K562 (cell line): ENCODE results near the gene CACNB2.

Source experiments
- ATF2 ChIP-seq: sonication (generic); formaldehyde crosslinking; IDR thresholded peaks from 2 replicates; pipeline ENCODE4 v1.8.1; 2022; ENCODE audit warnings: missing genetic modification reagents
- CBFA2T2 ChIP-seq: fragments of 450-650 bp; conservative IDR thresholded peaks from 2 replicates; pipeline ENCODE4 v1.6.1; 2017; ENCODE audit warnings: mild to moderate bottlenecking
- MAFK ChIP-seq: IDR thresholded peaks from 2 replicates; pipeline ENCODE4 v1.6.1; 2011; ENCODE audit warnings: low read length, improper control_type of control experiment
- MTA3 ChIP-seq: fragments of 450-650 bp; formaldehyde crosslinking; IDR thresholded peaks from 2 replicates; pipeline ENCODE4 v1.6.1; 2017; ENCODE audit warnings: mild to moderate bottlenecking, borderline replicate concordance
- SREBF2 ChIP-seq: sonication (generic); formaldehyde crosslinking; IDR thresholded peaks from 2 replicates; pipeline ENCODE4 v1.4.0; 2020; ENCODE audit warnings: mild to moderate bottlenecking, missing genetic modification reagents
- ZNF143 ChIP-seq: sonication (generic); formaldehyde crosslinking; IDR thresholded peaks from 2 replicates; pipeline ENCODE4 v1.9.0; 2022; ENCODE audit warnings: mild to moderate bottlenecking, missing genetic modification reagents
- TF ChIP-seq, protein P1 (sequence below): sonication (generic); formaldehyde crosslinking; IDR thresholded peaks from 2 replicates; pipeline ENCODE4 v1.8.0; 2022; ENCODE audit warnings: missing genetic modification reagents, mild to moderate bottlenecking, borderline replicate concordance

- TF ChIP-seq, protein P1, sequence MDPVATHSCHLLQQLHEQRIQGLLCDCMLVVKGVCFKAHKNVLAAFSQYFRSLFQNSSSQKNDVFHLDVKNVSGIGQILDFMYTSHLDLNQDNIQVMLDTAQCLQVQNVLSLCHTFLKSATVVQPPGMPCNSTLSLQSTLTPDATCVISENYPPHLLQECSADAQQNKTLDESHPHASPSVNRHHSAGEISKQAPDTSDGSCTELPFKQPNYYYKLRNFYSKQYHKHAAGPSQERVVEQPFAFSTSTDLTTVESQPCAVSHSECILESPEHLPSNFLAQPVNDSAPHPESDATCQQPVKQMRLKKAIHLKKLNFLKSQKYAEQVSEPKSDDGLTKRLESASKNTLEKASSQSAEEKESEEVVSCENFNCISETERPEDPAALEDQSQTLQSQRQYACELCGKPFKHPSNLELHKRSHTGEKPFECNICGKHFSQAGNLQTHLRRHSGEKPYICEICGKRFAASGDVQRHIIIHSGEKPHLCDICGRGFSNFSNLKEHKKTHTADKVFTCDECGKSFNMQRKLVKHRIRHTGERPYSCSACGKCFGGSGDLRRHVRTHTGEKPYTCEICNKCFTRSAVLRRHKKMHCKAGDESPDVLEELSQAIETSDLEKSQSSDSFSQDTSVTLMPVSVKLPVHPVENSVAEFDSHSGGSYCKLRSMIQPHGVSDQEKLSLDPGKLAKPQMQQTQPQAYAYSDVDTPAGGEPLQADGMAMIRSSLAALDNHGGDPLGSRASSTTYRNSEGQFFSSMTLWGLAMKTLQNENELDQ (CRISPR knock-in tag) = no peak
- no peak for TF ChIP-seq ATF2 (CRISPR knock-in tag)
- no peak for TF ChIP-seq MAFK
- TF ChIP-seq SREBF2 (CRISPR knock-in tag) = no peak
- TF ChIP-seq CBFA2T2 = no peak
- TF ChIP-seq ZNF143 = no peak
- TF ChIP-seq MTA3 = no peak
Measured at GRCh38 chr10:18233775-18234174, 93.6 kb downstream of the CACNB2 start.
